Measurements from ENCODE around the gene ROBO2. TPM values are rescaled to one million over a fixed set of nuclear protein-coding genes. Genes with fewer than 3 reads are reported as not detected.

Gene ROBO2
- total RNA-seq, 1 donor from 2014 or later, result 0.35 TPM

DNA sequence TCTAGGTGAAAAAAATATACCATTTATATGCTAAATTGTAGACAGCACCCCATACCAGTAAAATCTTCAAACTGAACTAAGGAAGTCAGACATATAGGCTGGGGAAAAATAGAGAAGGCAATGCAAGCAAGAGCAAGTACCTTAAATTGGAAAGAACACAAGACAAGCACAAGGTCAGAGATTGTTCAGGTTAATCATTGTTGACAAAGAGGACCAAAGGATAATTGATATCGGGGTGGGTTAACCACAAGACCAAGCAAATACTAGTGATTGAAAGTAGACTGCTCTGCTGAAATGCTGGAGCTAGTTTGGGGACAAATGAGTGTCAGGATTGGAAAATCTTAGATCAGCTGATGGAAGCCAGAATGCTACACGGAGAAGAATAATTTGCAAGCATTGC is 499.8 kb downstream of the ROBO2 start:
- no peak for DNase-seq (ENCODE audit: extremely low read depth, low read depth, low spot score)

DNA sequence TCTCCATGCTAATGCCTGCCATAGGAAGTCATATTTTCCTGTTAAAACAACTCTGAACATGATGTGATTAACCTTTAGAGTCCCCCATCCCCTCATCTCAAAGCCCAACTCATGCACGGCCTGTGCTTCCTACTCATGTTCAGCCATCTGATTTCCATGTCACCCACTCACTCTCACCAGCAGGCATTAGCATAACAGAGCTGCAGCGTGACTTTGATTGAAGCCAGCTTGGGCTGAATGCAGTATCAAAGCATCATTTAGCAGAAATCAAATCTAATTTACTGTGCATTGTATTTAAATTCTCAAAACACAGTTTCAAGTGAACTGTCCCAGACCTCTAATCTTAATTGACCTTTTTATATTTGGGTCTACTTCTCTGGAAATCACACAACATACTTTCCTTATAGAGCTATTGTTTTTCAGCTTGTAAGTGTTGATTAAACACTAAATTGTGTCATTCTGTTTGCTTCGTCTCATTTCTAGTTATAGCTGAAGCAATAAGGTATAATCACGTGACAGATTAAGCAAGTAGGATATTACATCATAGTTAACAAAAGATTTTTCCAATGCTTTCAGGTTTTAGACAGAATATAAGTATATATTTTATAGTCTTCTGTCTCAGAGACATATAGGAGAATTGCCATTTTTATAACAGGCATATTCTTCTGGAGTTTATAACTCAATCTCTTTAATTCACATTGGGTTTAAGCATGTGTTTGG is 501.5 kb downstream of the ROBO2 start:
- DNase-seq (ENCODE audit: extremely low read depth, low read depth, low spot score), result no peak

DNA sequence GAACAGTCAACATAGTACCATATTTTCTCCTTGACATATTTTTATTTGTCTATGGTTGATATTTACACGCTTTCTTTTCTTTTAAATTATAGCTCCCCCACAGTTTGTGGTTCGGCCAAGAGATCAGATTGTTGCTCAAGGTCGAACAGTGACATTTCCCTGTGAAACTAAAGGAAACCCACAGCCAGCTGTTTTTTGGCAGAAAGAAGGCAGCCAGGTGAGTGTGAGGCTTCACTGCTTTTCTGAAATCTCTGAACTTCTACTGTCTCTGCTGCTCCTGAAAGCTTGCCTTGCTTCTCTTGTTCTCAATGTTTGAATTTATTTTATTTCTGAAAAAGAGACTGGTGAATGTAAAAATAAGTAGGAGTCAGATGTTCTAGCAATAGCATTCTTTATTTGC is 506.3 kb downstream of the ROBO2 start:
- DNase-seq (ENCODE audit: extremely low read depth, low read depth, low spot score), result no peak

DNA sequence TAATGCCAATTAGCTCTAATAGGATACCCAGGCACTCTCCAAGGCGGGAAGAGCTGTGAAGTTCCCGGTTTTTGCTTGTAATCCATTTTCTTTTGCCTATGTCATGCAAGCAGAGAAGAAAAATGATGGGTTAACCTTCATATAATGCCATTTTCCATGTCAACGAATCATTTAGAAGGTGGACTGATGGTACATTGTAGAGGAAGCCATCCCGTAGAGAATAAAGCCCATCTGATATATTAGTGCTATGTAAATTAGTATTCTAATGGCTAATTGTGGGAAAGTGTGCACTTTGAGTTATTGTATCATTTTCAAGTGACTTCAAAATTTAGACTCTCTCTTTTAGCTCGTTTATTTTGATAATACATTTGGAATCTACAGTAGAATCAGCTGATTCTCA is 509.1 kb downstream of the ROBO2 start:
- DNase-seq (ENCODE audit: extremely low read depth, low read depth, low spot score), result no peak

DNA sequence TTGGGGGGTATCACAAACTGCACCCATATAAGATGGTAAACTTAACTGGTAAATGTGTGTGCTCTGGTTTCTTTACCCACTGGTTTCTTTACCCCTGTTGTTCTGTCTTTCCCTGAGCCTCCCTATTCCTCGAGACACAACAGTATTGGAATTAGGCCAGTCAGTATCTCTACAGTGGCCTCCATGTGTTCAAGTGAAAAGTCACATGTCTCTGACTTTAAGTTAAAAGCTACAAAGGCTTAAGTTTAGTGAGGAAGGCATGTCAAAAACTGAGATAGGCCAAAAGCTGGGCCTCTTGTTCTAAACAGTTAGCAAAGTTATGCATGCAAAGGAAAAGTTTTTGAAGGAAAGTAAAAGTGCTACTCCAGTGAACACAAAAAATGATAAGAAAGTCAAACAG is 513.3 kb downstream of the ROBO2 start:
- DNase-seq (ENCODE audit: extremely low read depth, low read depth, low spot score), result no peak

DNA sequence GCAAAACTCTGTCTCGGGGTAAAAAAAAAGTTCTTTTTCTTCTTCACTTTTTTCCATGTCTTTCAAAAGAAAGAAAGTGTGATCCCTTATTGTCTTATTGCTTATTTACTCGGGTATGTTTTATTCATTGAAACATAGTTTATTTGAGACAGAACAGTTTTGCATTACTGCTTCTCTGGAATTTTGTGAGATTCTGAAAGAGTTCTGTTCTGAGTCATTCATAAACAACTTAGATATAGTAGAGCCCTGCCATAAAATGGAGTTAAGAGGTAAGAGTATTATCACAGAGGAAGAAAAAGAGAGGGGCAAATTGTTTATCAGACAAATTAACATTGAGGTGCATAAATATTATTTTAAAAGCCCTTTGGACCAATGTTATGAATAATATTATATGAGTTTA is 522.2 kb downstream of the ROBO2 start:
- DNase-seq (ENCODE audit: extremely low read depth, low read depth, low spot score), result no peak

DNA sequence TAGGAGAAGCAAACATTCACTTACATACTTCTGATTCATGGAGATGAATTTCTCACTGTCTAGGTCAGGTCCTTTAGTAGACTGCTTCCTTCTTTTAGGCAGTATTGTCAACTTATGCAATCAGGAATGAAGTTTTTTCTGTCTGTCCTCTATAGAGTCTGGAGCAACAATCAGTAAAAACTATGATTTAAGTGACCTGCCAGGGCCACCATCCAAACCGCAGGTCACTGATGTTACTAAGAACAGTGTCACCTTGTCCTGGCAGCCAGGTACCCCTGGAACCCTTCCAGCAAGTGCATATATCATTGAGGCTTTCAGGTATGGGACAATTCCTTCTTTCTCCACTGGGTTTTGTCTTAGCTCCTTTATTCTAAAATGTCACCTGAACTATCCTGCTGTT is 523.1 kb downstream of the ROBO2 start:
- DNase-seq (ENCODE audit: extremely low read depth, low read depth, low spot score), result no peak

DNA sequence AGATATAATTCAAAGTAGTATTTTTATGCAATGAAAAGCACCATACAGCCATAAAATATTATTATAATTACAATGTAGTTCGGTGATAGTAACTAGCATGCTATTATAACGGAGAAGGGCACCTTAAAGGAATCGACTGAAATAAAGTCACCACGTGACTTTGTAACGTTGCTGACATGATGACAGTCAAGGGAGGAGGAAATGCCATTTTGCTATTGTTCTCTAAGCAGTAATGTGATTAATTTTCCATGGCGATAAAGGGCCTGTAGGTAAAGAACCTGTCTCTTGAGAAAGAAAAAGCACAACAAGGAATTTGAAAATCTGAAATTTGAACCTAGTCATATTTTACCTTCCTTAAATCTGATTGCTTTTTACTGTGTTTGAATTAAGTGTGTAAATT is 526.2 kb downstream of the ROBO2 start:
- no peak for DNase-seq (ENCODE audit: extremely low read depth, low read depth, low spot score)

DNA sequence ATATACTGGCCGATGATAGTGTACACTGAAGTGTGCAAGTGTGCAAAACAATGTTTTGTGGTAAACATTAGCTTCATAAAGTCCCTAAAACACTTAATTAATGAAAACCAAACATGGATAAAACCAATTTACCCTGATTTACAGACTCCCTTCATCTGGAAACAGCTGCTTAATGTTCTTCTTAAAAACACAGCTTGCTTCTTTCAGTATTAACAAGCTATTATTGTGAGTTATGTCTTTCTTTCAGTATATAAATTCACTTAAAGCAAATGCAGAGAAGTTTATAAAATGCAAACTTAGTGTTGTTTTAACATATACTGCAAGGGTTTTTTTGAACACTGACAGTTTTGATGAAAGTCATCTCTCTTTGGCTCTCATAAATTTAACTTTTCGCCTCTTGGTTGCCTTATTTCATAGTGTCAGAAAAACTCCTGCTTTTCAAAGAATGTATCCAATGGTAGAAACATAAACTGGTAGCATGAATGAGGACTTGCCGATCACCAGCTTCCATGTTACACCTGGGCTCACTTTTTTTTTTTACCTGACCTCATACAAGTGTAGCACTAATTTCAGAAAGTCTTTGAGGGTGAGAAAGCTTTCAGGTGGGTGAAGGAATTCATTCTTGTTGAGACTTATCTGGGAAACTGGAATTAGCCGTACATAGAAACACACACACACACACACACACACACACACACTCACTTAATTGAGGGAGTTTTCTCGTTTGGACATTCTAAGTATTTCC is 532.2 kb downstream of the ROBO2 start:
- DNase-seq (ENCODE audit: extremely low read depth, low read depth, low spot score), result no peak

DNA sequence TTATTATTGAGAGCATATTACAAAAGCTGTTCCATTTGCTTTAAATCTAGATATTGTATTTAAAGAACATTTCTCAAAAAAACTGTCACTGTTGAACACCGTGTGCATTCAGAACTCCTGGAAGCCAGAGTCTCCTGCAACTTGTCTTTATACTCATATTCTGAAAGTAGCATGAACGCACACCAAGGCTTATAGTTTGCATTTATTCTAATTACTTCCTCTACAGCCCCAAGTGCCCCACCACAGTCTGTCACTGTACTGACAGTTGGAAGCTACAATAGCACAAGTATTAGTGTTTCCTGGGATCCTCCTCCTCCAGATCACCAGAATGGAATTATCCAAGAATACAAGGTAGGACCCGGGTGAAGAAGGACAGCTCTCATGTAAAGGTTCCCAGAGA is 537.4 kb downstream of the ROBO2 start:
- no peak for DNase-seq (ENCODE audit: extremely low read depth, low read depth, low spot score)

DNA sequence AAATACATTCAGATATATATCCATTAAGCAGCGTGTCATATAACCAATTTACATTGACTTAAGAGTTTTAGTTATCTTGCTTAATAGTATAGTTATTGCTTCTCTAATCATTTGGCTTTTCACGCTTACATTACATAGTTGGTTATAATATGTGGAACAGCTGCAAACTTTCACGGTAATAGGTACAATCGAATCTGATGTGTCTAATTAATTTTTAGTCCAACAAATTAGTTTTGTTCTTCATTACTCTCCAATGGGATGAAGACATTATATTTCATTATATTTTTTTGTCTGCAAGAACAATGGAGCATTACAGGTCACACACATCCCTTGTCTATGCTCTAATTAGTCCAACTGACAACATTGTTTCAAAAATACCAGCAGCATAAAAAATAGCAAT is 546.3 kb downstream of the ROBO2 start:
- no peak for DNase-seq (ENCODE audit: extremely low read depth, low read depth, low spot score)

DNA sequence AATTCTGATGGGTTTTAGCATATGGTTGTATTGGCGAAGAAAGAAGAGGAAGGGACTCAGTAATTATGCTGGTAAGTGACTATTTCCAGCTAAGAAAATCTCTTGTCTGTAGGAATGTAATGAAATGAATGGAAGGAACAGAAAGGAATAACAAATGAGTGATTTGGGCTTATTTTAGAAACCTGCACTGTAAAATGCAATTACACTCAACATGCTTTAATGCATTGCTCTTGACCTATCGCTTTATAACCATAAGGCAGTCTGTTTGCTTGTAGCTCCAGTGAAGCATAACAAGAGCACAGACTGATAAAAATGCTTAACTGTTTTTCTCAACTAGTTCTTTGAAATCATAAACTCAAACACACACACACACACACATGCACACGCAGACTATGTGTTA is 549.0 kb downstream of the ROBO2 start:
- no peak for DNase-seq (ENCODE audit: extremely low read depth, low read depth, low spot score)

DNA sequence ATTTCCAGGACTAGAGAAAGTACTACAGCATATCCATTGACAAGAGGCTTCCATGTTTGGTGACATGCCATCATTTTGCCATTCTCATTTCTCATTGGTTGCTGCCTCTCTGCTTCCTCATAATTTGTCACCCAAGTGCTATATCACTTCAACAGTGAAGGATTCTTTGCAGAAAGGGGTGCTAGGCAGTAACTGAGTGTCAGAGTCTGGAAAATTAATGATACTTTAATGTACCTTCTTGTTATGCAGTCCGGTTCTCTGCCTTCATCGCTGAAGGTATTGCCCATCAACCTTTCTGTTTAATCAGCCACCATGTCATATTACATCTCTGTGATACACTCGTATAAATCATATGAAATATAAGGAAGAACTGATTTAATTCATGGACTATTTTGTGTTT is 550.3 kb downstream of the ROBO2 start:
- no peak for DNase-seq (ENCODE audit: extremely low read depth, low read depth, low spot score)

DNA sequence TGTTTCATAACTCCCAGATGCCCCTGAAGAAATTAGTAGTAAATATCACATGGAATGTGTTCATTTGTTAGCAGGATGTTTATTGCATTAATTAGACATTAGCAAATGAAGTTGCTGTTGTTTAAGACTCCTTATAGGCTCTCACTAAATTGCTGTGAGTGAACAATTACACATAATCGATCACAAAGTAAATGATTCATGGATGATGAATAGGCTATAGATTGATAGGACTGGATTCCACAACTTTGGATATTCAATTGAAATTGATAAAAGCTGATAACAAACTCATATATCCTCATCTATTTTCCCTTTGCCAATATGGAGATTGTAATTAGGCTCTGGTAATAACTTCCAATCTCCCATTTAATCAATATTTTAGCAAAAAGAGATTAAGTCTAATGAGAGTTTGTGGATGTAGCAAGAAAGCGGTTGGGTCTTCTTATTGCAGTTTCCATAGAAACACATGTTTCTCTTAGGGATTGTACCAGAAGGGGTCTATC is 555.5 kb downstream of the ROBO2 start:
- DNase-seq (ENCODE audit: extremely low read depth, low read depth, low spot score), result no peak

DNA sequence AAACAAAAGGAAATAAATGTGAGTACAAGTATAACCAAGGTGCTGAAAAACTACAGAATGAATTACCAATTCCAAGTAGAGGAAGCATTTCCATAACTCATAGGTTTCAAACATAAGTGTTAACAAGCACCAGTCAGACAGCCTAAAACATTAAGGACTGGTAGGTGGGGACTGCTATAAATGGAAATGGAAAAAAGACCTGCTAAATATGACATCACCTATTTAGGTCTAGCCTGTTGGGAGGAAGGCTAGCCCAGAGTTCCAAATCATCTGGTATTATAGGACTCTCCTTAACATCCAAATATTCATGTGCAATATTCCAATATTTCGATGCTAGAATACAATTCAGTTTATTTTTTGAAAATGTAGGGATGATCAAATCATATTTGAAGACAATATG is 560.0 kb downstream of the ROBO2 start:
- DNase-seq (ENCODE audit: extremely low read depth, low read depth, low spot score), result no peak

DNA sequence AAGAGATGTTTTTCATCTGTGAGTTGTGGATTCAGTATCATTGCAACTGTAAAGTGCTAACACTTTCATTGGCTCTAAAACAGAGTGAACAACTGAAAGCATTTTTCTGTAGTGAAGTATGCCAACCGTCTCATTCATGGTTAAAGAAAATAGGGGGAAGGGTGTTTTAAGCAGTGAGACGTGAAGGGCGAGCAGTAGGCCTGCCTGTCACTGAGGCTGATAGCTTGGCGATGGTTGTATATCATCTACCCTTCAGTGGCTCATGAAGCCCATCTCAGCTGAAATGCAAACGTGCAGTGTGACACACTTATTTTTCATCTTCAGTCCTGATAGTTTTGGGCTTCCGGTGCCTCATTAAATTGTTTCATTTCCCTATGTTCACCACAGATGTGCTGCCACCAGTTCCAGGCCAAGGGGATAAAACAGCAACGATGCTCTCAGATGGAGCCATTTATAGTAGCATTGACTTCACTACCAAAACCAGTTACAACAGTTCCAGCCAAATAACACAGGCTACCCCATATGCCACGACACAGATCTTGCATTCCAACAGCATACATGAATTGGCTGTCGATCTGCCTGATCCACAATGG is 562.0 kb downstream of the ROBO2 start:
- DNase-seq (ENCODE audit: extremely low read depth, low read depth, low spot score), result no peak

DNA sequence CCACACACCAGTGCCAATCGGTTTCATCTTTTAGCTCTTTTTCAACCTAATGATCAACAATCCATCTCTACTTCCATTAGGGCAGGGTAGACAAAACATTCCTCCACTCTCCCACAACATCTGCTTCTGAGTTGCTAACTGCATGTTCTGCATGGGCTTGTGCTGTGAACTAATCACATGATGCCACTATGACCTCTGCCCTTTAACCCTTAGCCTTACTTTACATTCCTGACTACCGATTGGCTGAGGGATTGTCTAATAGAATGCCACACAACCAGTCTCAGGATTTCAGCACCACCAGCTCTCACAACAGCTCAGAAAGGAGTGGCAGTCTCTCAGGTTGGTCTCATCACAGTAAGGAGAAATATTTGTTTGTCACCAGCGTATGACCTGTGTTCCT is 562.8 kb downstream of the ROBO2 start:
- no peak for DNase-seq (ENCODE audit: extremely low read depth, low read depth, low spot score)

DNA sequence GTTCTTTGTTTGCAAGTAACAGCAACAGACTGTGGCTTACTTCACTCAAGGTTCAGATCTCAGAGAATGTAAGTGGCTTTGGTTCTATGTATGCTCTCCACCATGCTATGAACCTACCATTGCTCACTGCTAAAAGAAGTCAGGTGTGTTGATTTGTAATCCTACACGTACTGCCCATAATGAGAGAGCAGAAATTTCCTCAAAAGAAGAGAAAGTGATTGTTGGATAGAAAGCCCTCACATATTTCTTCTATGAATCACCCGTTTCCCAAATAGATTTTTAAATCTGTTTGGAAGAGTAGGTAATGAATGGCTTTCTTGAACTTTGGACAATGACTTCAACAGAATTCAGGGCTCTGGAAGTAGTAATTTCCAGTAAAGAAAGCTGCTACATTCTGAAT is 565.4 kb downstream of the ROBO2 start:
- no peak for DNase-seq (ENCODE audit: extremely low read depth, low read depth, low spot score)

DNA sequence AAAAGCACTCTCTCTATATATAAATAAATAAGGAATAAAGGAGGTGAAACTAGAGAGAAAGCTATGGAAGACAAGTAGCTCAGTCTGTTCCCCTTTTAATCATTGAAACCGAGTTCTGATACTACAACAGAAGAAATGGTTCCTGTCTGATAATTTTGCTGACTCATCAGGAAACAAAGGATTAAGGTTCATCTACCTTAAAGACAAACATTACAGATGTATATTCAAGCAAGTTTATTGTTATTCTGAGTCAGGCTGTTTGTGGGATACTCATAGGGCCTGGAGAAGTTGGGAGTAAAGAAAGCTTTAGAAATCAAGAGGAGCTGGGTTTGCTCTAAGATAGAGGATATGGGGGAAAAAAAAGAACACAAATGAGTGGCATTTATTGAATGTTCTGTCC is 566.0 kb downstream of the ROBO2 start:
- no peak for DNase-seq (ENCODE audit: extremely low read depth, low read depth, low spot score)

DNA sequence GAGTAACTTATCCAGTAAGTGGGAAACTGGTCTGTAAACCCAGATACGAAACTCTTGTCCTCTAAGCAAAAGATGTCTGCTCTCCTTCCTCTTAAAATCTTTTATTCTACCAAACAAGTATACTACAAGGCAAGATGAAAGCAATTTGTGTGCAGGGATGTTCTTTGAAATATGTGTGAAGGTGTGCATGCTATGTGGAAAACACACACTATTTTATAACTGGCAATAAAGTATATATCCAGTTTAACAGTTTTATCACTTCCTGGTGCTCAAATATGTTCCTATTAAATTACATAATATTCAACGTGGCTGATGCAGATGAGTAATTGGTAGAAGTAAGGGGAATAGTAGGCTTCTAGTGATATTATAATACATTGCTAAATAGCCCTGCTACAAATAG is 566.5 kb downstream of the ROBO2 start:
- DNase-seq (ENCODE audit: extremely low read depth, low read depth, low spot score), result no peak

DNA sequence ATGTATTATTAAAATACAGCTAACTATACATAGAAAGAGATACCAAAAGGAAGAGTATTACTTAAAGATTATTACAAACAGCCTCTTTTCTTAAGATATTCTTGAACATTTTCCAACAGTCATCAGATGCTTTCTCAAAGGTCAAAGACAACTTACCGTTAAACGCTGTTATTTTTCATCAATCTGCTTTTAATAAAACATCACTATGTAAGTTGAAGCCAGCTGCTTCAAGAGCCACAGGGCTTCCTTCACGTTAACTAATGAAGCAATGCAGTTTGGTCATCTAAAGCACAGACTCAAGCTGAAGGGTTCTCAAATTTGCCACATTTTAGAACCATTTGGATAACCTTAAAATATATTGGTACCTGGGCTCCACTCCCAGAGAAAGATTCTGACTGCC is 578.8 kb downstream of the ROBO2 start:
- no peak for DNase-seq (ENCODE audit: extremely low read depth, low read depth, low spot score)

DNA sequence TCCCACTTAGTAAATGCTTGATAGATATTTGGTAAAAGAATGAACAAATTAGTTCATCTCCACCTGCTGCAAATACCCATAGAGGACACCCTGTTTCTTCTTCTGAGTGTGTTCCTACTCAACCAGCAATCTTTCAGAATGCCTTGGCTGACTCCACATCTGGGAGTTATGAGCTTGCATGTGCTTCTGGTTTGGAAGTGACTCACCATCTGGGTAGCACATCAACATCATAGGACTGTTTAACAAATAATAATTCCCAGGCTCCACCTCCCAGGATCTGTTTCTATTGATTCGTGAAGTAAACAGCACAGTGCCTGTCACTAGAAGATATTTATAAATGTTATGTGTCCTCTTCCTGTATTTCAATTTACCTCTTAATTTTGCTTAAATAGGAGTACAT is 580.1 kb downstream of the ROBO2 start:
- peak; percentile 4 for DNase-seq (ENCODE audit: extremely low read depth, low read depth, low spot score)

Data from glomerular endothelial cell (primary cell).